ENCODE results near the gene NARF.

NARF gene

GRCh38 chr17:82434216-82434565 is 24.4 kb upstream of the NARF start:
- DNase-seq, result peak; percentile 29

GRCh38 chr17:82435103-82435502 is 23.4 kb upstream of the NARF start:
- no peak for DNase-seq

GRCh38 chr17:82435601-82436583 is 22.6 kb upstream of the NARF start:
- DNase-seq, result no peak

DNA sequence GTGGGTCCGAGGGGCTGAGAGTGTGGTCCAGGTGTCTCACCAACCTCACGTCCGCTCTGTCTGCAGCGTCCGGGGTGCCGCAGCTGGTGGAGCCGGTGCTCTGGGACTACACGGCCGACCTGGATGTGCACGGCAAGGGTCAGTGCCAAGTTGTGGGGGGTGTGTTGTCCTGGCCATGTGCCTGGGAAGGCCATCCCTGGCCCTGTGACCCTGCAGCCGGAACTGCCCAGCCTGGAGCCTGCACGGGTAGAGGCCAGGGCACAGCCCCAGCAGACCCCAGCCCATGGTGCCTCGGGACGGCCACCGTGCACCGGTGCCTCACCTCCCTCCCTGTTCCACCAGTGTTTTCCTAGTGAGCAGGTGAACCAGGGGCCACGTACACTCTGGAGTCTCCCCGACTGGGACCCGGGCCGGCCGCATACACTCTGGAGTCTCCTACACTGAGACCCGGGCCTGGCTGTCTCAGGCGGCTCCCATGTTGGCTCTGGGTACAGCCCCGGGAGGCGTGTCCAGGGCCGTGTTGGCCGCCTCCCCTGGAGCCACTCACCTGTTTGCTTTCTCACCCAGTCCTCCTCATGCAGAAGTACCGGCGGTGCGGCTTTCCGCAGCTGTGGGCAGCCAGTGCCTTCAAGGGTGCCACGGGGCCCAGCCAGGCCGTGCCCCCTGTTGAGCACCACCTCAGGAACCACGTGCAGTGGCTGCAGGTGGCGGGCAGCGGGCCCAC is 21.8 kb upstream of the NARF start:
- DNase-seq, result no peak

DNA sequence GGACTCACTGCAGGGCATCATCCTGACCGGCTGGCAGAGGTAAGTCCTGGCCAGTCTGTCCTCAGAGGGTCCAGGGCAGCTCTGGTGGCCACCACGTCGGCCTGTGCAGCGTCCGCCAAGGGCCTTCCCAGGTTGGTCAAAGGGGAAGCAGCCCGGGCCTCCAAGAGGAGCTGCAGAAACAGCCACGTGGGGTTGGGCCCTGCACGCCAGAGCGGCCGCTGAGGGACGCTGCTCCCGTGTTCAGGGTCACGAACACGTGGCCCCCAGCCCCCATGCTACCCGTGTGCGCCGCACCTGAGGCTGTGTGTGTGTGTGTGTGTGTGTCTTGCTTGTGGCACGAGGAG is 21.2 kb upstream of the NARF start:
- DNase-seq, result no peak

DNA sequence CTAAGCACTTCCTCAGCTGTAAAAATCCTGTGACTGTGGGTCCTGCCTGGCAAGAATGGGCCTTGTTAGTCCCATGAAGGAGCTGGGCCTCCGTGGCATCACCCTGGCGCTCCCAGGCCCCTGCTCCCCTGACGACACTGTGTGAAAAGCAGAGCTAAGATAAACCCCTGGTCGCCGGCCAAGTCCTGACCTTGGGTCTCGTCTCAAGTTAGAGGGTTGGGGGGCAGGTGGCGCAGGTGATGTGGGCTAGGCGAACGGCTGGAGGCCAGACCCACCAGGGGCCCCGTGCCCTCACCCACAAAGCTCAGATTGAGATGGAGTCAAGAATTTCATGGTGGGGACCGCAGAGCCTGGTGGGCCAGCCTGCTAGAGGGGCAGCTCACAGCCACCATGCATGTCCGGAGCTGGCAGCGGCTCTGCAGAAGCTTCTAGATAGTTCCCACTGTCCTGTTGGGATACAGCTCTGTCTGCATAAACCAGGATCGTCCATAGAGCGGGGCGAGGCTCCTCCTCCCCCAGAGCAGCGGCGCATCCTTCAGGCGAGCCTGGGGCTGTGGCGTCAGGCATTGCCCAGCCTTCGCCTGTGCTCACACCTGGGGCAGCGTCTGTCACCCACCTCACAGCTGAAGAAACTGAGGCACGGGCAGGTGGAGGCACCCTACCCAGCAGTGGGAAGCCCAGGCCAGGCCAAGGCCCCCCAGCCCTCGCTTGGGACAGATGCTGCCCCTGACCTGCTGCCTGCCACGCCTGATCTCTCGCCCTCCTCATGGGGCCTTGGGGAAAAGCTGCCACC is 19.9 kb upstream of the NARF start:
- DNase-seq, result no peak

DNA sequence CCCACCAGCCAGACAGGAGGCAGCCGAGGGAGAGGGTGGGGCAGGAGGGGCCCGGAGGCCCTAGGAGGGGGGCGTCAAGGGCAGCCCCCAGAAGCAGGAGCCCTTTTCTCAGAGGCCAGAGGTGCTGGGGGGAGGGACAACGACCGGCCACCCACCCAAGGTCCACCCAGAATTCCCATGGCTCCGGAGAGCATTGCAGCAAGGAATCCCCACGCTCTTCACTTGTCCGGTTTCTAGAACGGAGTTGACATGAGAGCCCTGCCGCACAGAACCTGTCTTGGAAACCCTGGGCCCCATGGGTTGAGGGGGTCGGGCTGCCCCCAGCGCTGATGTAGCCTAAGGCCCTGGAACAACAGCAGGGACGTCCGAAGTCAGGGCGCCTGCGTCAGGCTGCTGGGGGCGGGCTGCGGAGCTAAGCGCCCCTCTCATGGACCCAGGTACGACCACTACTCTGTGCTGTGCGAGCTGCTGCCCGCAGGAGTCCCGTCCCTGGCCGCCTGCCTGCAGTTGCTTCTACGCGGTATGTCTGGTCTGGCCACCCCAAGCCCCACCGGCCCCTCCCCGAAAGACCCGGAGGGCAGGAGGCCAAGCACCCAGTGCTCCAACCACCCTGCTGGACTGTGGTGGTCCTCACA is 19.2 kb upstream of the NARF start:
- DNase-seq, result no peak

DNA sequence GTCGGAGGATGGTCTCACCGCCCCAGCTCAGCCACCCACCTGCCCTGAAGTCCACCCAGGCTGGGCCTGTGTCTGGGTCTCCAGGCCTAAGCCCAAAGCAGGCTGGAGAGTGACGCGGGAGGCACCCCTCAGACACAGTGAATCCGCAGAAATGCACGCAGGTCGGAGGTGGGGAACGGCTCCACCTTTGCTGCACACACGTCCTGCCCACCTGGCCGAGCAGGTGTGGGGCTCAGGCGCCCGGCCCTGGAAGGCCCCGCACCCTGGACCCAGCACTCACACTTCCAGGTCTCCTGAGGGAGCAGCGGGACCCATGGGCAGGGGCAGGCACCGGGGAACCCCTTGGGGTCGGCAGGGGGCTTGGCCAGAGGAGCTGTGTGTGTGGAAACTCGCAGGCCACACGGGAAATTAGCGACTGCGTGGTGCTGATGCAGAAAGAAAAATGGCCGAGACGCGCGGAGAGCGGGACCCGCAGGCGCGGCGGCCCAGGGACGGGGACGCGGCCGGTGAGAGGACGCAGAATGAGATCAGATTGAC is 18.6 kb upstream of the NARF start:
- DNase-seq, result peak; percentile 17

- peak; percentile 21 for DNase-seq
Measured at GRCh38 chr17:82440469-82440981, 18.0 kb upstream of the NARF start.

DNA sequence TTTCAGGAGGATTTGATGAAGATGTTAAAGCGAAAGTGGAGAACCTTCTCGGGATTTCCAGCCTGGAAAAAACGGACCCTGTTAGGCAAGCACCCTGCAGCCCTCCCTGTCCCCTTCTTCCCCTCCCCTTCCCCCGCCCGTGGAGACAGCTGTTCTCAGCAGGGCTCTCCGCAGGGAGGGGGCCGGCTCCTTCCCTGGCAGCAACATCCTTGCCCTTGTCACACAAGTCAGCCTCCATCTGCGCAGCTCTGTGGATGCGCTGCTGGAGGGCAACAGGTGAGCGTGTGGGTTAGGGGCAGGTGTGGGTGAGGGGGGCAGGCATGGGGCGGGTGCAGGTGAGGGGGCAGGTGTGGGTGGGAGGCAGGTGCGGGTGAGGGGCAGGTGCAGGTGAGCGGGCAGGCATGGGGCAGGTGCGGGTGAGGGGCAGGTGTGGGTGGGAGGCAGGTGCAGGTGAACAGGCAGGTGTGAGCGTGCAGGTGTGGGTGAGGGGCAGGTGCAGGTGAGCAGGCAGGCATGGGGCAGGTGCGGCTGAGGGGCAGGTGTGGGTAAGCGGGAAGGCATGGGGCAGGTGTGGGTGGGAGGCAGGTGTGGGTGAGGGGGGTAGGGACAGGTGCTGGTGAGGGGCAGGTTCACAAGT is 17.4 kb upstream of the NARF start:
- peak; percentile 29 for DNase-seq

- DNase-seq, result peak; percentile 24
Measured at GRCh38 chr17:82441691-82442487, 16.7 kb upstream of the NARF start.

GRCh38 chr17:82442643-82443464 is 15.7 kb upstream of the NARF start:
- DNase-seq, result no peak

GRCh38 chr17:82443465-82444283 is 14.9 kb upstream of the NARF start:
- DNase-seq, result no peak

- DNase-seq, result no peak
Measured at GRCh38 chr17:82444284-82444893, 14.2 kb upstream of the NARF start.

DNA sequence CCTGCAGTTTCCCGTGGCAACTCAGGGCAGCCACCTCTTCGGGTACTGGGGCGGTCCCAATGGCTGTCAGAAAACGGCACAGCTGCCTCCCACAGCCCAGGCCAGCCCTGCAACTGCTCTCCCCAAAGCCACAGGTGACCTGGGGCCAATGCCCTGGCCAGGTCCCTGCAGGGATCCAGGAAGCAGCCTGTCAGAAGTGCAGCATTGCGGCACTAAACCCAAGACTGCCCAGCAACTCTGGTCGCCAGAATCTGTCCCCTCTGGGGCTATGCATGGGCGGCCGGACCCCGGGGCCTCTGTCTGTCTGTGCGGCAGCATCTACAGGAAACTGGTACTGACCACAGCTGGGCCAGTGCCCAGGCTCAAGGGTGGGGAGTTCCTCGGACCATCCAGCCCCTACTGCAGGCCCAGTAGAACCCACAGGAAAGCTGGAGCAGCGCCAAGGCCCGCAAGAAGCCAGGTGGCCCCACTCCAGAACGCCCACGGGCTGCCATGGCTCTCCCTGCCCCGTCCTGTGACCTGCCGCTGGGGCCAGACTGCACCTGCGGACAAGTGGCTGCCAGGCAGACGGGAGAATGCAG is 13.5 kb upstream of the NARF start:
- DNase-seq, result no peak

DNA sequence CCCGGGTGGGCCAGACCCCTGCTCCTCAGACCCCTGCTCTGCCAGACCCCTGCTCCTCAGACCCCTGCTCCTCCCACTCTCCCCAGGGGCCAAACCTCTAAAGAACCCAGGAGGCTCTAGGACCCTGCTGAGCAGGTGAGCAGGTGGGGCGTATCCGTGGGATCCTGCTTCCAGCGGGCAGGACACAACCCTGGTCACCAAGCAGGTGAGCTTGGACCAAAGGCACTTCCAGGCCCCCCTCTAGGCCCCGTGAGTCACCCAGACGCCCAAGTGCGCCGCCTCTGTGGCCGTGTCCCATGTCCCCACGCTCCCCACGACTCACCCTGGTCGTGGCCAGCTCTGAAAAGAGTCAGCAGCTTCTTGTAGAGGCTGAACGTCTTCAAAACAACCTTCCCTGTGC is 13.0 kb upstream of the NARF start:
- peak; percentile 25 for DNase-seq

GRCh38 chr17:82446124-82446523 is 12.4 kb upstream of the NARF start:
- no peak for DNase-seq

- DNase-seq, result no peak
Measured at GRCh38 chr17:82446649-82447048, 11.9 kb upstream of the NARF start.
